WTC11 (cell line): Measurements from ENCODE around the gene SMO. TPM values are rescaled to one million over a fixed set of nuclear protein-coding genes. Genes with fewer than 3 reads are reported as not detected.

Experiments used
- ATAC-seq: fragments of 200-7000 bp; cut with Tn5 transposase; 2 replicates; pipeline ENCODE4 v1.10.0; 2021; ENCODE audit warnings: mild to moderate bottlenecking, moderate library complexity
- CTCF ChIA-PET: fragments of 300-600 bp; sonication (Branson Sonifier 250); formaldehyde crosslinking; loops from one replicate; lab custom pipeline; 2021; ENCODE audit warnings: antibody characterized with exemption; lab: Charles Lee
- POLR2A ChIA-PET: fragments of 350-600 bp; sonication (Branson Sonifier 250); formaldehyde crosslinking; loops from one replicate; lab custom pipeline; 2021; ENCODE audit warnings: antibody characterized with exemption; lab: Charles Lee
- DNase-seq: peaks from one replicate; pipeline ENCODE4 v3.0.0; 2021; ENCODE audit warnings: low spot score
- H3K27ac Mint-ChIP-seq: 2 replicates; pipeline ENCODE4 v1.8.0; 2021; ENCODE audit warnings: mixed read lengths
- H3K27me3 Mint-ChIP-seq: 2 replicates; pipeline ENCODE4 v1.8.0; 2021; ENCODE audit warnings: low read depth, mild to moderate bottlenecking, moderate library complexity, mixed read lengths
- H3K36me3 Mint-ChIP-seq: 2 replicates; pipeline ENCODE4 v1.8.0; 2021; ENCODE audit warnings: mixed read lengths
- H3K4me1 Mint-ChIP-seq: 2 replicates; pipeline ENCODE4 v1.8.0; 2022; ENCODE audit warnings: mixed read lengths
- H3K4me3 Mint-ChIP-seq: 2 replicates; pipeline ENCODE4 v1.8.0; 2021; ENCODE audit warnings: mild to moderate bottlenecking, moderate library complexity, mixed read lengths
- H3K9me3 Mint-ChIP-seq: 2 replicates; pipeline ENCODE4 v1.8.0; 2021; ENCODE audit warnings: mixed read lengths
- AR ChIP-seq: fragments of 250-450 bp; sonication (Bioruptor Pico); IDR thresholded peaks from 2 replicates; pipeline ENCODE4 v1.9.0; 2021; ENCODE audit warnings: mild to moderate bottlenecking
- ATF2 ChIP-seq: sonication (generic); formaldehyde crosslinking; IDR thresholded peaks from 2 replicates; pipeline ENCODE4 v1.8.1; 2022; ENCODE audit warnings: low read depth, missing genetic modification reagents, borderline replicate concordance
- ATF3 ChIP-seq: sonication (generic); formaldehyde crosslinking; conservative IDR thresholded peaks from 2 replicates; pipeline ENCODE4 v1.8.1; 2022; ENCODE audit warnings: mild to moderate bottlenecking, missing genetic modification reagents
- E2F5 ChIP-seq: sonication (generic); formaldehyde crosslinking; IDR thresholded peaks from 2 replicates; pipeline ENCODE4 v1.8.1; 2022; ENCODE audit warnings: mild to moderate bottlenecking, moderate library complexity, missing genetic modification reagents
- ESRRA ChIP-seq: sonication (generic); formaldehyde crosslinking; IDR thresholded peaks from 2 replicates; pipeline ENCODE4 v1.8.1; 2022; ENCODE audit warnings: mild to moderate bottlenecking, missing genetic modification reagents, borderline replicate concordance
- FOXP1 ChIP-seq: sonication (generic); formaldehyde crosslinking; IDR thresholded peaks from 2 replicates; pipeline ENCODE4 v1.8.0; 2022; ENCODE audit warnings: missing genetic modification reagents, mild to moderate bottlenecking, moderate library complexity, borderline replicate concordance
- FOXP4 ChIP-seq: sonication (generic); formaldehyde crosslinking; IDR thresholded peaks from 2 replicates; pipeline ENCODE4 v1.8.0; 2022; ENCODE audit warnings: mild to moderate bottlenecking, missing genetic modification reagents
- KAT7 ChIP-seq: sonication (generic); formaldehyde crosslinking; IDR thresholded peaks from 2 replicates; pipeline ENCODE4 v1.8.1; 2023; ENCODE audit warnings: missing genetic modification reagents, mild to moderate bottlenecking, borderline replicate concordance
- MXD4 ChIP-seq: fragments of 250-450 bp; sonication (Bioruptor Pico); IDR thresholded peaks from 2 replicates; pipeline ENCODE4 v1.8.0; 2021; ENCODE audit warnings: mild to moderate bottlenecking, moderate library complexity, borderline replicate concordance
- NFE2L1 ChIP-seq: sonication (generic); formaldehyde crosslinking; IDR thresholded peaks from 2 replicates; pipeline ENCODE4 v1.8.1; 2023; ENCODE audit warnings: missing genetic modification reagents
- PREB ChIP-seq: sonication (generic); formaldehyde crosslinking; IDR thresholded peaks from 2 replicates; pipeline ENCODE4 v1.8.1; 2022; ENCODE audit warnings: mild to moderate bottlenecking, missing genetic modification reagents, moderate library complexity, borderline replicate concordance
- RELA ChIP-seq: sonication (generic); formaldehyde crosslinking; IDR thresholded peaks from 2 replicates; pipeline ENCODE4 v1.8.1; 2022; ENCODE audit warnings: missing genetic modification reagents, mild to moderate bottlenecking, borderline replicate concordance
- ZNF416 ChIP-seq: fragments of 250-450 bp; sonication (Bioruptor Pico); IDR thresholded peaks from 2 replicates; pipeline ENCODE4 v1.9.0; 2021; ENCODE audit warnings: mild to moderate bottlenecking, inconsistent platforms
- ZNF425 ChIP-seq: fragments of 250-450 bp; sonication (Bioruptor Pico); conservative IDR thresholded peaks from 2 replicates; pipeline ENCODE4 v1.9.0; 2021; ENCODE audit warnings: mild to moderate bottlenecking
- ZNF512 ChIP-seq: sonication (generic); formaldehyde crosslinking; IDR thresholded peaks from 2 replicates; pipeline ENCODE4 v1.8.1; 2022; ENCODE audit warnings: missing genetic modification reagents, borderline replicate concordance
- ZNF532 ChIP-seq: fragments of 250-450 bp; sonication (Bioruptor Pico); IDR thresholded peaks from 2 replicates; pipeline ENCODE4 v1.9.0; 2021; ENCODE audit warnings: mild to moderate bottlenecking, borderline replicate concordance
- total RNA-seq: library from RNA; stranded (reverse); gene quantifications from 3 replicates; pipeline ENCODE4 v1.2.3, GENCODE V29; 2021

Gene SMO
- total RNA-seq, 1 experiment from 2014 or later, result 56.9 TPM

- peaks cover 2% of the 10 kb centered on the region; the same call in 1 of the 2 replicates for H3K36me3 Mint-ChIP-seq
- no peaks in the 10 kb centered on the region; the same call in 1 of the 2 replicates for H3K27me3 Mint-ChIP-seq
- ATAC-seq (no peak), DNase-seq (no peak)
- H3K27ac Mint-ChIP-seq, result no peak overlapping the region
- H3K4me3 Mint-ChIP-seq, result no peak overlapping the region
- no peaks in the 10 kb centered on the region for H3K4me1 Mint-ChIP-seq
- peaks cover 11% of the 10 kb centered on the region for H3K9me3 Mint-ChIP-seq
- CTCF ChIA-PET, result interaction anchor here (0.6 to 2.0 kb wide), 2 partner anchors 54 to 60 kb away, joined by 5 to 9 read pairs; no protein-coding TSS in a partner anchor
- POLR2A ChIA-PET, result no interaction called here
- TF ChIP-seq MXD4 (CRISPR knock-in tag) (no peak), FOXP1 (CRISPR knock-in tag) (no peak), ZNF532 (CRISPR knock-in tag) (no peak), ATF2 (CRISPR knock-in tag) (no peak), ZNF512 (CRISPR knock-in tag) (no peak), KAT7 (CRISPR knock-in tag) (no peak), AR (CRISPR knock-in tag) (no peak), ZNF425 (CRISPR knock-in tag) (no peak), ZNF416 (CRISPR knock-in tag) (no peak), PREB (no peak), RELA (no peak), ESRRA (no peak), FOXP4 (no peak), E2F5 (CRISPR knock-in tag) (no peak), ATF3 (no peak), NFE2L1 (CRISPR knock-in tag) (no peak)
These were observed 28.9 kb upstream of the SMO start for GRCh38 chr7:129159539-129159938.
